GM20000 (cell line): ENCODE data around the gene PAK1.

Source experiments
- DNase-seq: peaks from one replicate; pipeline ENCODE4 v3.0.0; 2012; ENCODE audit warnings: low spot score
- CTCF ChIP-seq: IDR thresholded peaks from 2 replicates; pipeline ENCODE4 v1.5.1; 2012; ENCODE audit warnings: mild to moderate bottlenecking, control low read depth; ENCODE audit errors: extremely low read depth, missing control alignments

The PAK1 gene

GRCh38 chr11:77284476-77285468 is 189.1 kb downstream of the PAK1 start:
- DNase-seq: no peak
- no peak for TF ChIP-seq CTCF

GRCh38 chr11:77283101-77283500 is 190.8 kb downstream of the PAK1 start:
- TF ChIP-seq CTCF: no peak
- no peak for DNase-seq

GRCh38 chr11:77278595-77279506 is 195.0 kb downstream of the PAK1 start:
- no peak for TF ChIP-seq CTCF
- no peak for DNase-seq

GRCh38 chr11:77276271-77276670 is 197.6 kb downstream of the PAK1 start:
- DNase-seq: no peak
- no peak for TF ChIP-seq CTCF
